HG03432 (cell line): ENCODE results near the gene UACA.

Experiments
- ATAC-seq: cut with Tn5 transposase; IDR thresholded peaks from one replicate; pipeline ENCODE4 v1.9.1; 2021; ENCODE audit warnings: mild to moderate bottlenecking, moderate library complexity; ENCODE audit not compliant: unreplicated experiment

Gene UACA

GRCh38 chr15:70605606-70606410 is 157.6 kb downstream of the UACA start:
- no peak for ATAC-seq

GRCh38 chr15:70604666-70605315 is 158.6 kb downstream of the UACA start:
- no peak for ATAC-seq
